PFSK-1 (cell line): Measurements from ENCODE around the gene WBP11.

Experiments
- FOXP2 ChIP-seq: optimal IDR thresholded peaks from 2 replicates; pipeline ENCODE3; 2011; ENCODE audit warnings: borderline replicate concordance, control low read depth, inconsistent platforms; ENCODE audit not compliant: insufficient read depth; ENCODE audit errors: extremely low read length, extremely low read depth
- POLR2AphosphoS5 ChIP-seq: IDR thresholded peaks from 2 replicates; pipeline ENCODE4 v1.6.1; 2012; ENCODE audit warnings: low read depth, mild to moderate bottlenecking, control low read depth, low read length, moderate library complexity
- SIN3A ChIP-seq: IDR thresholded peaks from 2 replicates; pipeline ENCODE4 v1.6.1; 2012; ENCODE audit warnings: mild to moderate bottlenecking, low read length, moderate library complexity, borderline replicate concordance; ENCODE audit not compliant: insufficient read depth
- TAF1 ChIP-seq: IDR thresholded peaks from 2 replicates; pipeline ENCODE4 v1.6.1; 2012; ENCODE audit warnings: low read length, control low read depth, borderline replicate concordance; ENCODE audit not compliant: insufficient read depth
- TF ChIP-seq, protein P1 (sequence below), 2 experiments: IDR thresholded peaks; 2 replicates each; pipeline versions ENCODE4 v1.6.1 to v1.8.0; 2011 to 2012; ENCODE audit warnings: low read depth in 2 of 2, low read length in 2 of 2, control low read depth in 1 of 2, inconsistent platforms in 1 of 2, mild to moderate bottlenecking in 1 of 2, moderate library complexity in 1 of 2; ENCODE audit not compliant: insufficient read depth in 1 of 2

- TF ChIP-seq POLR2AphosphoS5: peak; percentile 92
- TF ChIP-seq SIN3A: peak; percentile 42; the same call in 1 of the 2 replicates
- peak; percentile 95 for TF ChIP-seq TAF1
- TF ChIP-seq, protein P1, sequence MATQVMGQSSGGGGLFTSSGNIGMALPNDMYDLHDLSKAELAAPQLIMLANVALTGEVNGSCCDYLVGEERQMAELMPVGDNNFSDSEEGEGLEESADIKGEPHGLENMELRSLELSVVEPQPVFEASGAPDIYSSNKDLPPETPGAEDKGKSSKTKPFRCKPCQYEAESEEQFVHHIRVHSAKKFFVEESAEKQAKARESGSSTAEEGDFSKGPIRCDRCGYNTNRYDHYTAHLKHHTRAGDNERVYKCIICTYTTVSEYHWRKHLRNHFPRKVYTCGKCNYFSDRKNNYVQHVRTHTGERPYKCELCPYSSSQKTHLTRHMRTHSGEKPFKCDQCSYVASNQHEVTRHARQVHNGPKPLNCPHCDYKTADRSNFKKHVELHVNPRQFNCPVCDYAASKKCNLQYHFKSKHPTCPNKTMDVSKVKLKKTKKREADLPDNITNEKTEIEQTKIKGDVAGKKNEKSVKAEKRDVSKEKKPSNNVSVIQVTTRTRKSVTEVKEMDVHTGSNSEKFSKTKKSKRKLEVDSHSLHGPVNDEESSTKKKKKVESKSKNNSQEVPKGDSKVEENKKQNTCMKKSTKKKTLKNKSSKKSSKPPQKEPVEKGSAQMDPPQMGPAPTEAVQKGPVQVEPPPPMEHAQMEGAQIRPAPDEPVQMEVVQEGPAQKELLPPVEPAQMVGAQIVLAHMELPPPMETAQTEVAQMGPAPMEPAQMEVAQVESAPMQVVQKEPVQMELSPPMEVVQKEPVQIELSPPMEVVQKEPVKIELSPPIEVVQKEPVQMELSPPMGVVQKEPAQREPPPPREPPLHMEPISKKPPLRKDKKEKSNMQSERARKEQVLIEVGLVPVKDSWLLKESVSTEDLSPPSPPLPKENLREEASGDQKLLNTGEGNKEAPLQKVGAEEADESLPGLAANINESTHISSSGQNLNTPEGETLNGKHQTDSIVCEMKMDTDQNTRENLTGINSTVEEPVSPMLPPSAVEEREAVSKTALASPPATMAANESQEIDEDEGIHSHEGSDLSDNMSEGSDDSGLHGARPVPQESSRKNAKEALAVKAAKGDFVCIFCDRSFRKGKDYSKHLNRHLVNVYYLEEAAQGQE (IDR thresholded peaks at IDR 0.05; ENCODE audit: insufficient read depth in 1 of 2, low read depth in 2 of 2, low read length in 2 of 2): peak in 1 of 2 experiments; percentile 52; a peak in 1 of 4 replicates
- TF ChIP-seq FOXP2: no peak
These were observed at the start of gene WBP11, which contains the start of gene C12orf60 for GRCh38 chr12:14803011-14803829.
